Skin of body (tissue), 2 donors: ENCODE measurements around the gene EIF3CL. TPM values are rescaled to one million over a fixed set of nuclear protein-coding genes. Genes with fewer than 3 reads are reported as not detected.
"Not testable (repeated sequence)": the region's sequence is repeated elsewhere in the genome, so short reads cannot be mapped to it uniquely, and the experiment has no call there.

Source experiments
- DNase-seq: peaks from one replicate; lab custom pipeline; 2025; lab: John Stamatoyannopoulos, UW
- total RNA-seq: library from RNA; depleted of rRNA; stranded (reverse); fragments of >200 nt; gene quantifications from one replicate; pipeline ENCODE4 v1.2.3, GENCODE V29; 2014

EIF3CL gene
- total RNA-seq, result 59.1 TPM

GRCh38 chr16:28403220-28404072 is at the start of gene EIF3CL:
EIF3CL (minus strand) TSS chr16:28403841; CDS start chr16:28403618, 223 bp downstream.
- not testable (repeated sequence) for DNase-seq

GRCh38 chr16:28447081-28447480 is 43.4 kb upstream of the EIF3CL start:
- DNase-seq, result not testable (repeated sequence)

- not testable (repeated sequence) for DNase-seq
Observed at GRCh38 chr16:28446388-28446787, 42.7 kb upstream of the EIF3CL start.

- not testable (repeated sequence) for DNase-seq
Observed at GRCh38 chr16:28443943-28444342, 40.3 kb upstream of the EIF3CL start.

- not testable (repeated sequence) for DNase-seq
Observed at GRCh38 chr16:28438899-28439298, 35.3 kb upstream of the EIF3CL start.

GRCh38 chr16:28435340-28435739 is 31.7 kb upstream of the EIF3CL start:
- not testable (repeated sequence) for DNase-seq

GRCh38 chr16:28426060-28426680 is 22.5 kb upstream of the EIF3CL start:
- not testable (repeated sequence) for DNase-seq

- not testable (repeated sequence) for DNase-seq
Observed at GRCh38 chr16:28421071-28421750, 17.6 kb upstream of the EIF3CL start.

GRCh38 chr16:28417033-28417432 is 13.4 kb upstream of the EIF3CL start:
- DNase-seq, result not testable (repeated sequence)

GRCh38 chr16:28414530-28414929 is 10.9 kb upstream of the EIF3CL start:
- DNase-seq, result not testable (repeated sequence)

GRCh38 chr16:28413585-28413984 is 9.9 kb upstream of the EIF3CL start:
- DNase-seq, result not testable (repeated sequence)

- DNase-seq, result not testable (repeated sequence)
Observed at GRCh38 chr16:28392054-28392453, 11.6 kb downstream of the EIF3CL start.

GRCh38 chr16:28382177-28382867 is 21.3 kb downstream of the EIF3CL start:
- DNase-seq, result not testable (repeated sequence)

- DNase-seq, result not testable (repeated sequence)
Observed at GRCh38 chr16:28377822-28378221, 25.8 kb downstream of the EIF3CL start.

- not testable (repeated sequence) for DNase-seq
Observed at GRCh38 chr16:28377108-28377625, 26.5 kb downstream of the EIF3CL start.

GRCh38 chr16:28375115-28375514 is 28.5 kb downstream of the EIF3CL start:
- DNase-seq, result not testable (repeated sequence)

GRCh38 chr16:28374281-28374680 is 29.4 kb downstream of the EIF3CL start:
- DNase-seq, result not testable (repeated sequence)

GRCh38 chr16:28367926-28368325 is 35.7 kb downstream of the EIF3CL start:
- not testable (repeated sequence) for DNase-seq

GRCh38 chr16:28364268-28365173 is 39.1 kb downstream of the EIF3CL start:
- DNase-seq, result not testable (repeated sequence)

- DNase-seq, result not testable (repeated sequence)
Observed at GRCh38 chr16:28363408-28363807, 40.2 kb downstream of the EIF3CL start, which contains the start of gene NPIPB6. NPIPB6 (minus strand) TSS chr16:28363508; CDS start chr16:28362822, 686 bp downstream.
